Stimulated activated CD4-positive, alpha-beta T cell treated with anti-CD3 and anti-CD28 coated beads, Interleukin-2, amount 100 ng/mL, for 24 hours (primary cell): ENCODE data around the gene ALG1L2.
"Not testable (repeated sequence)": the region's sequence is repeated elsewhere in the genome, so short reads cannot be mapped to it uniquely, and the experiment has no call there.

ENCODE experiments used
- DNase-seq, 2 donors: peaks; one replicate each; pipeline ENCODE4 v3.0.0-alpha.2; 2020

The ALG1L2 gene

GRCh38 chr3:130136337-130136736, 54.7 kb downstream of the ALG1L2 start:
- DNase-seq, result not testable (repeated sequence)

- DNase-seq, result not testable (repeated sequence)
Measured at GRCh38 chr3:130137685-130138084, 56.1 kb downstream of the ALG1L2 start.

- DNase-seq, result not testable (repeated sequence)
Measured at GRCh38 chr3:130138992-130139391, 57.4 kb downstream of the ALG1L2 start.

GRCh38 chr3:130140756-130141155, 59.1 kb downstream of the ALG1L2 start:
- DNase-seq, result not testable (repeated sequence)

- DNase-seq, result not testable (repeated sequence)
Measured at GRCh38 chr3:130143648-130144327, 62.2 kb downstream of the ALG1L2 start.

GRCh38 chr3:130144328-130144650, 62.7 kb downstream of the ALG1L2 start:
- not testable (repeated sequence) for DNase-seq

GRCh38 chr3:130145456-130145855, 63.8 kb downstream of the ALG1L2 start:
- not testable (repeated sequence) for DNase-seq

GRCh38 chr3:130146465-130146864, 64.8 kb downstream of the ALG1L2 start:
- not testable (repeated sequence) for DNase-seq
